HG02763 (cell line): ENCODE data around the gene DNAH11.
"Not testable (repeated sequence)": the region's sequence is repeated elsewhere in the genome, so short reads cannot be mapped to it uniquely, and the experiment has no call there.

Experiments used
- ATAC-seq: cut with Tn5 transposase; IDR thresholded peaks from one replicate; pipeline ENCODE4 v1.9.1; 2021; ENCODE audit warnings: mild to moderate bottlenecking, moderate library complexity; ENCODE audit not compliant: unreplicated experiment

Gene DNAH11

GRCh38 chr7:21616091-21616490 is 73.3 kb downstream of the DNAH11 start:
- no peak for ATAC-seq

GRCh38 chr7:21616796-21617436 is 74.1 kb downstream of the DNAH11 start:
- ATAC-seq: no peak

- no peak for ATAC-seq
These were observed 74.7 kb downstream of the DNAH11 start for GRCh38 chr7:21617513-21617912.

GRCh38 chr7:21617916-21618390 is 75.1 kb downstream of the DNAH11 start:
- ATAC-seq: no peak

- no peak for ATAC-seq
These were observed 75.9 kb downstream of the DNAH11 start for GRCh38 chr7:21618706-21619105.

DNA sequence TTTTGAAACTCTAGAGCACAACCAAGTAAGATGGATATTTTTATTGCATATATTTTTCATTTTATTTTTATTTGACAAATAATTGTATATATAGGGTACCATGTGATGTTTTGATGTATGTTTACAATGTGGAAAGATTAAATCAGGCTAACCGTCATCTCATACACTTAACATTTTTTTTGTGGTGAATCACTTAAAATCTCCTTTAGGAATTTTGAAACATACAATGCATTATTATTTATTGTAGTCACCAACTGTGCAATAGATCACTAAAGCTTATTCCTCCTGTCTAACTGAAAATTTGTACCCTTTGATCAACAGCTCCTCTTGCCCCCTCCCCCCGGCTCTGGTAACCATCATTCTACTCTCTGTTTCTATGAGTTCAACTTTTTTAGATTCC is 77.2 kb downstream of the DNAH11 start:
- ATAC-seq: no peak

DNA sequence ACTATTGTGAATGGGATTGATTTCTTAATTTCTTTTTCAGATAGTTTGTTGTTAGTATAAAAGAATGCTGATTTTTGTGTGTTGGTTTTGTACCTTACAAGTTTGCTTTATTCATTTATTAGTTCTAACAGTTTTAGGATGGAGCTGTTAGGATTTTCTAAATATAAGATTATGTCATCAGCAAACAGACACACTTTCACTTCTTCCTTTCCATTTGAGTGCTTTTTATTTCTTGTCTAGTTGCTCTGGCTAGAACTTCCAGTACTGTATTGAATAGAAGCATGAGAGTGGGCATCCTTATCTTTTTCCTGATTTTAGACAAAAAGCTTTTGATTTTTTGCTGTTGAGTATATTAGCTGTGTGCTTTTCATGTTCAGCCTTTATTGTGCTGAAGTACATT is 81.5 kb downstream of the DNAH11 start:
- ATAC-seq: no peak

DNA sequence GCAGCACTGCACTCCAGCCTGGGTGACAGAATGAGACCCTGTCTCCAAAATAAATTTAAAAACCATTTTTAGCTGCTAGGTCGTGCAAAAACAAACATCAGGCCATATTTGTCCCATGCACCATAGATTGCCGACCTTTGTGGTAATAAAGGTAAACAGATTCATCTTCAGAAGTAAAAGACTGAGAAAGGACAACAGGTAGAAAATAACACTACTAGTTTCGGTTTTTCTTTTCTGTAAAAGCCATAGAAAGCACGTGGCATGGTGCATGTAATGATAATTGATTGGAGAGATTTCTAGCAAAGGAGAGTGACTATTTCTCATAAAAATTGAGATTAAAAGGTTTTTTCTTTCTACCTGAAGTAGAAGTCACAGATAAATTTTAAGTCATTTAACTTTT is 93.9 kb downstream of the DNAH11 start:
- no peak for ATAC-seq

- ATAC-seq: no peak
These were observed 96.5 kb downstream of the DNAH11 start for GRCh38 chr7:21639206-21639868.

DNA sequence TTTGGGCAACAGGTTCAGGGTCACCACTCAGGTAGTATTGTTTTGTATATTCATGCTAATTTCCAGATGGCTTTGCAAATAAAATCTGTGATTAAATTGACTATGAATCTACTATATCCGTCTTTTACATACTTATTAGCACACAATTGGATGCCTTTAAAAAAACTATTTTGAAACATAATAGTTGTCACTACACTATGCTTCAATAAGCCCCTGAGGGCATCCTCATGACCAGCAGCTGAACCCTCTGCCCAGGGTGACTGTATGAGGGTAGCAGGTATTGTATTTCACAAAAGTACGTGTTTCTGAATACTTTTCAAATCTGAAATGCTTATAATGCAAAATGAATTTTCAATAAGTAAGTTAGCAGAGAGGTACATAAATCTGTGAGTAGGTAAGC is 97.3 kb downstream of the DNAH11 start:
- no peak for ATAC-seq

- ATAC-seq: no peak
These were observed 98.7 kb downstream of the DNAH11 start for GRCh38 chr7:21641546-21641945.

GRCh38 chr7:21642422-21642821 is 99.6 kb downstream of the DNAH11 start:
- ATAC-seq: no peak

- no peak for ATAC-seq
These were observed 108.9 kb downstream of the DNAH11 start for GRCh38 chr7:21651697-21652096.

DNA sequence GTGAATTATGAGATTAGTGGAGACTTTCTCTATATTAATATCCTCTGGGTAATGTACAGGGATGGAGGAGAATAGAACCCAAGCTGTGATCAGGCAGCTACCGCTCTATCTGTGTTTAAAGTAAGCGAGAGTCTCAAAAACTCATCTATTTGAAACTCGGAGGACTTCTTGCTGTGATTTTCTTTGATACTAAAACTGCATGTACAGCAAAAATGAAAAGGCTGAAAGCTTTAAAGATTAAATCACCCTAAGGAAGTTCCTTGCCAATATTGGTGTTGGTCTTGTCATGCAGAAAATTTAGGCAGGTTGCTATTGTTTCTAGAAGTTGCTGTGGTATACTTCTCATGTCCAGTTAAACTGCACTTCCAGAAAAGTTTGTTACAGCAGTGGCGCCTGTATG is 110.8 kb downstream of the DNAH11 start:
- no peak for ATAC-seq

GRCh38 chr7:21656081-21656480 is 113.2 kb downstream of the DNAH11 start:
- ATAC-seq: no peak

DNA sequence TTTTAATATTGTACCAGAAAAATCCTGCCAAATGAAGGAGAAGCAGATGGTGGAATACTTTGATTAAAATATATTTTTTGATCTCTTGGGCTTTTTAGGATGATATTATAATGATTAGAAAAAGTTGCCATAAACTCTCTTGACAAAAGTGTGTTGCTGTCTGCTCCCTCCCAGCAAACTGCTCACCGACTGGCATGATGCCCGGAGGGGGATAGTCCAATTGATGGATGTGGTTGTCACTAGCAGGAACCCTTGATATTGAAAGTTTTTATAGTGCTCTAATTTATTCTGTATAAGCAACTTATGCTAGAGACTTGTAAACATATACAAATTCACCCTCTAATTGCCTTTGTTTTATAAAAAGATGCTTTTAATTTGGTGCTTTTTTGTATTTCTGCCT is 114.0 kb downstream of the DNAH11 start:
- ATAC-seq: no peak

DNA sequence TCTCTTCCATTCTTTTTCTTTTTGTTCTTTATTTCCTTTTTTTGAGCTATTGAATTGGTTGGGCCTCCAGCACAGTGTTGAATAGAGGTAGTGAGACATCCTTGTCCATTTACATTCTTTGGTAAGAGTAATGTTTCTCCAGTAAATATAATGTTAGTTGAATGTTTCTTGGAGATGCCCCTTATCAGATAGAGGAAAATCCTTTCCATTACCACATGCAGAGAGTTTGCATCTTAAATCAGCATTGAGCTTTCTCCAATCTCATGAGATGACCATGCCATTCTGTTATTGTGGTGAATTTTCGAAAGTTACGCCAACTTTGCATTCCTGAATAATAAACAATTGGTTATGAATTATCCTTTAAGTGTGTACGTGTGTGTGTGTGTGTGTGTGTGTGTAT is 127.7 kb downstream of the DNAH11 start:
- ATAC-seq: no peak

DNA sequence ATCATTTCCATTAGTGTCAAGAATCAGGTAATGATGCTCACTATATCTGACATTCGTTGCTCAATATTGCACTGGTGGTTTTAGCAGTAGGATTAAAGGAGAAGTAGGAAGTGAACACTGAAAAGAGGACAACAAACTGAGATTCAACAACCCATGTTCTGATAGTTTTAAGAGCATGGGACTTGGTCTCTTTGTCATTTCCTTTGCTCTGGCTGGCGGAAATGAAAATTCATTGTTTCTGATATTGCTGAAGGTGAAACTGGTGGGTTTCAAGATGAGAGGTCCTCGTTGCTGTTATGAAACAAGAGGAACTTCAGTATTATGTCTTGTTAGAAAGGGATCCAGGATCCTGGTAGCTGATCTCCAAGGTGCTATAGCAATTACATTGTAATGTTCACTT is 129.0 kb downstream of the DNAH11 start:
- ATAC-seq: no peak

- ATAC-seq: no peak
These were observed 132.4 kb downstream of the DNAH11 start for GRCh38 chr7:21675255-21675654.

DNA sequence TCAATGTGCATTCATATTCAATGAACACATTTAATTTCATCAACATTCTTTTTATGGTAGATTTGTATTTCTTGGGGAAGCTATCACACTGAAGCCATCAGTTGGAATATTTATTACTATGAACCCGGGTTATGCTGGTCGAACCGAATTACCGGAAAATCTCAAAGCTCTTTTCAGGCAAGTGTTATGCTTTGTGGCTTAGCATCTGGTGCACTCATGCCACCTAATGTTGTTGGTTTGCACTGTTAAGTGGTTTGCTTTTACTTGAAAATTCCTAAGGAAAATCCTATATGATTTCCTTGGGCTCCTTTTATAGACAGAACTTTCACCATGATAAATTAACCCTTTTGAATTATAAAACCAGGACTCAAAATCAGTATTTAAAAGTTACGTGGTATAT is 147.9 kb downstream of the DNAH11 start:
- no peak for ATAC-seq

DNA sequence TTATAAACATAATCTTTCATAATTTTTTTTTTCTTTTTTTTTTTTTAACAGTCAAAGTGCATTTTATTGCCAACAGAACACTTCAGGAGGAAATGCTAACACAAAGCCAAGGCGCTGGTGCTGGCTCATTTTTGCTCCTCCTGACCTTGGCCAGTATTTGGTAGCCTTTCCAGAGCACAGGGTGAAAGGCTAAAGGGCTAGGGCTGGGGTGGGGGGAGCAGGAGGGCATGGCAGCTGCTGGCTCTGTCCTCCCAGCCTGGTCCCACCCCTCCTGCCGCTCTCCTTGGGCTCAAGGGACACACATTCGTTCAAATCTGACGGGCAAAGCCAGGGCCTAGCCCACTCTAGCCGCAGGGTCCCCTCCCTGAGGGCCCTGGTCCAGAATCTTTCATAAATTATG is 148.3 kb downstream of the DNAH11 start:
- not testable (repeated sequence) for ATAC-seq

DNA sequence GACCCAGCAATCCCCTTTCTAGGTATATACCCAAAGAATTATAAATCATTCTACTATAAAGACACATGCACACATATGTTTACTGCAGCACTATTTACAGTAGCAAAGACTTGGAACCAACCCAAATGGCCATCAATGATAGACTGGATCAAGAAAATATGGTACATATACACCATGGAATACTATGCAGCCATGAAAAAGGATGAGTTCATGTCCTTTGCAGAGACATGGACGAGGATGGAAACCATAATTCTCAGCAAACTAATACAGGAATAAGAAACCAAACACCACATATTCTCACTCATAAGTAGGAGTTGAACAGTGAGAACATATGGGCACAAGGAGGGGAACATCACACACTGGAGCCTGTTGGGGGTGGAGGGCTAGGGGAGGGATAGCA is 157.7 kb downstream of the DNAH11 start:
- not testable (repeated sequence) for ATAC-seq

GRCh38 chr7:21702303-21702702 is 159.5 kb downstream of the DNAH11 start:
- no peak for ATAC-seq
